ENCODE data around the gene SPATS2.

GRCh38 chr12:49347311-49348193, 19.7 kb upstream of the SPATS2 start:
- TF ChIP-seq SP1 (IDR thresholded peaks at IDR 0.05) (no peak), LEF1 (IDR thresholded peaks at IDR 0.05; ENCODE audit: borderline replicate concordance) (no peak), SUZ12 (IDR thresholded peaks at IDR 0.05) (no peak), ELF4 (IDR thresholded peaks at IDR 0.05) (no peak), NFRKB (IDR thresholded peaks at IDR 0.05) (no peak), CTBP1 (IDR thresholded peaks at IDR 0.05; ENCODE audit: borderline replicate concordance) (no peak), FOXM1 (IDR thresholded peaks at IDR 0.05; ENCODE audit: borderline replicate concordance) (peak; percentile 80; the same call in 1 of the 2 replicates), L3MBTL2 (conservative IDR thresholded peaks at IDR 0.05) (no peak), PKNOX1 (IDR thresholded peaks at IDR 0.05) (no peak)

Measured in HEK293T (cell line).